AG09309 (cell line): ENCODE results near the gene LDLRAD4.

Experiments used
- DNase-seq: peaks from one replicate; pipeline ENCODE4 v3.0.0-alpha.2; 2010; ENCODE audit warnings: low read depth
- H3K4me3 ChIP-seq: 2 replicates; pipeline ENCODE4 v1.5.1; 2011; ENCODE audit warnings: mild to moderate bottlenecking, low read depth, low read length, moderate library complexity; ENCODE audit not compliant: control insufficient read depth
- CTCF ChIP-seq: IDR thresholded peaks from 2 replicates; pipeline ENCODE4 v1.5.1; 2011; ENCODE audit warnings: mild to moderate bottlenecking, low read depth, low read length, inconsistent platforms; ENCODE audit not compliant: insufficient read depth, control insufficient read depth; ENCODE audit errors: missing control alignments

LDLRAD4 gene

GRCh38 chr18:13262839-13263691 is 44.5 kb downstream of the LDLRAD4 start:
- no peak overlapping the region for H3K4me3 ChIP-seq
- no peak for DNase-seq
- no peak for TF ChIP-seq CTCF

DNA sequence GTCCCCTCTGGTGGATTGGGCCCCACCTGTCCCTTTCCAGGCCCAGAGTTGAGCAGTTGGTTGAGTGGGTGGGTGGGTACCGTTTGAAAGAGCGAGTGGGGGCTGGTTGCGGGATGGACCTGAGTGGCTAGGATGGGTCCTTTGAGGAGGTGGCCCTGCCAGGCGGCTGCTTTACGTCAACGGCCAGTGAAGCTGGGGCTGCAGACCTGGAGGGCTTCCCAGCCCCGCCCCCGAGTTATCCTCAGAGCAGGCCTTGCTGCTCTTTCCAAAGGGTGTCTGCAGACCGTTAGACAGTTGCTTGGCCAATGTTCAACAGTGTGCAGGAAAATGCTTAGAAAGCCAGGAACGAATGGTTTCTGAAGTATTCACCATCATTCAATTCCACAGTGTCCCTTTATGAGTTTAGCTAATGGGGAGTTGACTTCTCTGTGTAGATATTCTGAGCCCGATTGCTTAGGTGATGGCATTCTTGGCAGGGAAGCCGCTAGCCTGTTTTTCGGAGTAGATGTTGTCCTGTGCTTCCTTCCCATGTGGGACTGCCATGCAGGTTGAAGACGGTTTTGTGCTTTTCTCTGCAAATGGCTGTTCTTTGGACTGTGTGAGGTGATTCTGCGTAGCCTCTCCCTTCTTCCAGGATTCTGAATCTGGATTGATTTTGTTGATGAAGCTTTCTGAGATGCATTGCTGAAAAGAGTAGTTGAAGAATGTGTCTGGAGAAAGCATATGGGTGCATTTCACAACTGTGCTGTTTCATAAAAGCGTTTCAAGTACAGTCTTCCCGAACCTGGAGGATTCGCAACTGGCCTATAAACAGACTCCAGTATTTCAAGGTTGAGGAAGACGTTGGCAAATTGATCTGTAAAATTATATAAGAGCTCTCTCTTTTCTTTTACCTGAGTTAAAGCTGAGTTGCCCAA is 45.8 kb downstream of the LDLRAD4 start:
- TF ChIP-seq CTCF, result no peak
- no peak for DNase-seq
- H3K4me3 ChIP-seq, result no peak overlapping the region

GRCh38 chr18:13265008-13265910 is 46.7 kb downstream of the LDLRAD4 start:
- H3K4me3 ChIP-seq, result no peak overlapping the region
- DNase-seq, result no peak
- TF ChIP-seq CTCF, result no peak

GRCh38 chr18:13265911-13266217 is 47.3 kb downstream of the LDLRAD4 start:
- no peak overlapping the region for H3K4me3 ChIP-seq
- no peak for DNase-seq
- TF ChIP-seq CTCF, result no peak

DNA sequence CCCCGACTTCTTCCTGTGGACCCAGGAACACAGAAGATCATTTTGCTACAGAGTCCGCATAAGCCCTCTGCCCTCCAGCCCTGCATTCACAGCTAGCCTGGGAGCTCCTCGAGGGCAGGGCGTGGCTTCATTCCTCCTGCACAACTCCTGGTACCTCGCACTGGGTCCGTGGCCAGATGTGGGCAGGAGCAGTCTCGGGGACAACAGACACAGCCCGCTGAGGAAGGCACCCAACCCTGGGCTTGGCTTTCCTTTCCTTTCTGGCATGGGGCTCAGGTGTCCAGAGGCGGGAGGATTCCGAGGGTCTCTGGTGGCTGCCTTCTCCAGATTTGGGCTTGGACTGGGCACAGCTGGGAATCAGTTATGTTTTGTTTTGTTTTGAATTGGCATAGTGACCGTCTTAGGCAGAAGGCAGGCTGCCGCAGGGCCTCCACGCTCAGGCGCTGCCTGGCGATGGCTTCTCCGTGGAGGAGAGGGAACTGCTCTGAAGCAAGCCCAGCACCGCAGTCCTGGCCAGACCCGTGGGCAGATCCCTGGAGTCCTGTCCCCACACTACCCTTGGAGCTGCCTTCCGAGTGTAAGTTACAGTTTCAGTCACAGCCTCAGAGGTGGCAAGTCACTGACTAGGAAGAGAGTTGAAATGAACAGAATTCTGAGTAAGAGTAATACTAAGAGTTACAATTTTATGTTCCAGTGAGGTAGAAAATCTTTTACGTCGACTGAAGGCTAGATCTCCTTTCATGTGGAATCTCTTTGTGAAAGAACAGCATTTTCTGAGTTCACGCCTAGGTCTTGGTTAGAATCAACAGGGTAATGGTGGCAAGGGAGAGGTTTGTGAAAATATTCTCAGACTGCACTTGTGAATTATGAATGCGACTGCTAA is 47.9 kb downstream of the LDLRAD4 start:
- TF ChIP-seq CTCF, result no peak
- DNase-seq, result no peak
- no peak overlapping the region for H3K4me3 ChIP-seq

- no peak for DNase-seq
- TF ChIP-seq CTCF, result no peak
- no peak overlapping the region for H3K4me3 ChIP-seq
Observed at GRCh38 chr18:13267431-13267873, 48.9 kb downstream of the LDLRAD4 start.
